Measurements from ENCODE around the gene VEPH1.
"Not testable (repeated sequence)": the region's sequence is repeated elsewhere in the genome, so short reads cannot be mapped to it uniquely, and the experiment has no call there.

VEPH1 gene

GRCh38 chr3:157381606-157382005 lies 121.6 kb downstream of the VEPH1 start:
- no peak for DNase-seq

- no peak for DNase-seq
Measured at GRCh38 chr3:157379525-157380140, 123.6 kb downstream of the VEPH1 start.

- no peak for DNase-seq
Measured at GRCh38 chr3:157376603-157377300, 126.5 kb downstream of the VEPH1 start.

GRCh38 chr3:157375342-157375986 lies 127.8 kb downstream of the VEPH1 start:
- no peak for DNase-seq

- no peak for DNase-seq
Measured at GRCh38 chr3:157374933-157375332, 128.3 kb downstream of the VEPH1 start.

- no peak for DNase-seq
Measured at GRCh38 chr3:157373783-157374182, 129.4 kb downstream of the VEPH1 start.

- DNase-seq, result no peak
Measured at GRCh38 chr3:157370867-157371266, 132.3 kb downstream of the VEPH1 start.

- peak; percentile 79 for DNase-seq
Measured at GRCh38 chr3:157369727-157370421, 133.3 kb downstream of the VEPH1 start.

- DNase-seq, result no peak
Measured at GRCh38 chr3:157368171-157368570, 135.0 kb downstream of the VEPH1 start.

- DNase-seq, result no peak
Measured at GRCh38 chr3:157363393-157363792, 139.8 kb downstream of the VEPH1 start.

- DNase-seq, result no peak
Measured at GRCh38 chr3:157362348-157362747, 140.9 kb downstream of the VEPH1 start.

- DNase-seq, result no peak
Measured at GRCh38 chr3:157360044-157360443, 143.2 kb downstream of the VEPH1 start.

- DNase-seq, result no peak
Measured at GRCh38 chr3:157356541-157356940, 146.7 kb downstream of the VEPH1 start.

- no peak for DNase-seq
Measured at GRCh38 chr3:157355276-157355675, 147.9 kb downstream of the VEPH1 start.

GRCh38 chr3:157354722-157355121 lies 148.5 kb downstream of the VEPH1 start:
- peak; percentile 37 for DNase-seq

GRCh38 chr3:157354254-157354653 lies 149.0 kb downstream of the VEPH1 start:
- DNase-seq, result no peak

- no peak for DNase-seq
Measured at GRCh38 chr3:157353652-157354051, 149.6 kb downstream of the VEPH1 start.

GRCh38 chr3:157351981-157352380 lies 151.2 kb downstream of the VEPH1 start:
- DNase-seq, result no peak

GRCh38 chr3:157350651-157351050 lies 152.6 kb downstream of the VEPH1 start:
- not testable (repeated sequence) for DNase-seq

GRCh38 chr3:157348304-157349075 lies 154.7 kb downstream of the VEPH1 start:
- not testable (repeated sequence) for DNase-seq

GRCh38 chr3:157347577-157348303 lies 155.5 kb downstream of the VEPH1 start:
- DNase-seq, result peak; percentile 15

Measured in NCI-H69 (cell line).